ENCODE data around the gene CDC7.

The CDC7 gene

GRCh38 chr1:91567583-91567982 is 66.9 kb downstream of the CDC7 start:
- no peak overlapping the region for H3K27ac ChIP-seq
- TF ChIP-seq, protein P1, sequence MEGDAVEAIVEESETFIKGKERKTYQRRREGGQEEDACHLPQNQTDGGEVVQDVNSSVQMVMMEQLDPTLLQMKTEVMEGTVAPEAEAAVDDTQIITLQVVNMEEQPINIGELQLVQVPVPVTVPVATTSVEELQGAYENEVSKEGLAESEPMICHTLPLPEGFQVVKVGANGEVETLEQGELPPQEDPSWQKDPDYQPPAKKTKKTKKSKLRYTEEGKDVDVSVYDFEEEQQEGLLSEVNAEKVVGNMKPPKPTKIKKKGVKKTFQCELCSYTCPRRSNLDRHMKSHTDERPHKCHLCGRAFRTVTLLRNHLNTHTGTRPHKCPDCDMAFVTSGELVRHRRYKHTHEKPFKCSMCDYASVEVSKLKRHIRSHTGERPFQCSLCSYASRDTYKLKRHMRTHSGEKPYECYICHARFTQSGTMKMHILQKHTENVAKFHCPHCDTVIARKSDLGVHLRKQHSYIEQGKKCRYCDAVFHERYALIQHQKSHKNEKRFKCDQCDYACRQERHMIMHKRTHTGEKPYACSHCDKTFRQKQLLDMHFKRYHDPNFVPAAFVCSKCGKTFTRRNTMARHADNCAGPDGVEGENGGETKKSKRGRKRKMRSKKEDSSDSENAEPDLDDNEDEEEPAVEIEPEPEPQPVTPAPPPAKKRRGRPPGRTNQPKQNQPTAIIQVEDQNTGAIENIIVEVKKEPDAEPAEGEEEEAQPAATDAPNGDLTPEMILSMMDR (conservative IDR thresholded peaks at IDR 0.05) = no peak
- TF ChIP-seq ZFX (IDR thresholded peaks at IDR 0.05) = no peak

DNA sequence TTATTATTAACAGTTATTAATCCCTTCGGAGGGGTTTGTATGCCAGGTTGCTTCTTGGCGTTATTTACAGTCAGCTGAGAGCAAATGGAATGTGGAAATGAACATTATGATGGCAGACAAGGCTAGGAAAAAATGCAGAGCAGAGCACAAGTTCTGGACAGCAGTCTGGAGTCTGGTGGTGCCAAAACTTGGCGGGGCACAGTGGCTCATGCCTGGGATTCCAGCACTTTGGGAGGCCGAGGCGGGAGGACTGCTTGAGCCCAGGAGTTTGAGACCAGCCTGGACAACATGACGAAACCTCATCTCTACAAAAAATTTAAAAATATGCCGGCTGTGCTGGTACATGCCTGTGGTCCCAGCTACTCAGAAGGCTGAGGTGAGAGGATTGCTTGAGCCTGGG is 67.6 kb downstream of the CDC7 start:
- no peak overlapping the region for H3K27ac ChIP-seq
- TF ChIP-seq, protein P1 (conservative IDR thresholded peaks at IDR 0.05) = no peak
- TF ChIP-seq ZFX (IDR thresholded peaks at IDR 0.05) = no peak

DNA sequence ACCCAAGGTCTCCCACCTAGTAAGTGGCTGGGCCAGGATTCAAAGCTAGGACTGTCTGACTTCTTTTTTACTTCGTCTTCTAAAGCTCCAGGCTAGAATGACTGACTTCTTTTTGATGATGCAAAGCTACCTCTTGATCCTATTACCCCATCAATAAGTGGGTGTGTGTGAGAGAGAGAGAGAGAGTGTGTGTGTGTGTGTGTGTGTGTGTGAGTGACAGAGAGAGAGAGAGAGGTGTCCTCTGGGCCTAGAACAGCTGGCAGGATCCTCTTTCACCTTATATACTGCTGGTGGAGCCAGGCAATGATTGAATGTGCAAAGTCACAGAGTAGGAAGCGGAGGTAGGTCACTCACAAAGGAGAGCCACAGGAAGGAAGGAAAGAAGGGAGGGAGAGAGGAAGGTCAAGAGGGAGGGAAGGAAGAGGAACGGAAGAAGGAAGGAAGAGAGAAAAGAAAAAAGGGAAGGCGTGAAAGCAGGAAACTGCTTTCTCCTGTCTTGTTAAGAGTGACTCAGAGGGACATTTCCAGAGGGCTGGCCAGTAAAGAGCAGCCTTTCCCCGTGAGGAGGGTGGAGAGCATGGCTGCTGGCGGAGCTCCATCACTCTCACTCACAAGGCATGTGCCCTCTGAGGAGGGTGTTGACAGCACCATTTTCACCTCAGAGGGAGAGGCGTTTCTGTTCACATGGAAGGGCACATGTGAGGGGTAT is 68.9 kb downstream of the CDC7 start:
- no peak overlapping the region for H3K27ac ChIP-seq

GRCh38 chr1:91570120-91570448 is 69.4 kb downstream of the CDC7 start:
- H3K27ac ChIP-seq = no peak overlapping the region
- TF ChIP-seq ZFX (IDR thresholded peaks at IDR 0.05) = no peak

More for the DNA sequence above, 68.9 kb downstream of the CDC7 start:
- TF ChIP-seq ZFX (IDR thresholded peaks at IDR 0.05) = no peak
- TF ChIP-seq, protein P1 (conservative IDR thresholded peaks at IDR 0.05) = no peak

- no peak for TF ChIP-seq ZFX (IDR thresholded peaks at IDR 0.05)
- TF ChIP-seq, protein P1 (conservative IDR thresholded peaks at IDR 0.05) = no peak
- H3K27ac ChIP-seq = no peak overlapping the region
Measured at GRCh38 chr1:91572044-91572443, 71.4 kb downstream of the CDC7 start.
